CD4-positive, alpha-beta memory T cell (primary cell): Measurements from ENCODE around the gene SLC16A3. TPM values are rescaled to one million over a fixed set of nuclear protein-coding genes. Genes with fewer than 3 reads are reported as not detected.
A peak's percentile ranks its signal among the peaks of the same experiment; 100 is the strongest.

Experiments used
- CTCF ChIA-PET: fragments of 350-600 bp; sonication (Branson Sonifier 250); formaldehyde crosslinking; loops from one replicate; lab custom pipeline; 2021; ENCODE audit warnings: inconsistent platforms; ENCODE audit not compliant: partially characterized antibody; lab: Charles Lee
- POLR2A ChIA-PET: fragments of 350-600 bp; sonication (Branson Sonifier 250); formaldehyde crosslinking; loops from one replicate; lab custom pipeline; 2021; ENCODE audit not compliant: partially characterized antibody; lab: Charles Lee
- DNase-seq, 5 donors: peaks; one replicate each; pipeline versions ENCODE4 v3.0.0 to v3.0.0-alpha.2; 2020 to 2022; ENCODE audit warnings: mixed read lengths in 1 of 5
- H3K27ac ChIP-seq: one replicate; pipeline ENCODE4 v1.7.0; 2013; ENCODE audit warnings: low read depth, low read length
- H3K27me3 ChIP-seq: 2 replicates; pipeline ENCODE4 v1.7.0; 2013; ENCODE audit warnings: mild to moderate bottlenecking, low read length, moderate library complexity; ENCODE audit not compliant: insufficient read depth
- H3K36me3 ChIP-seq: 2 replicates; pipeline ENCODE4 v1.7.0; 2013; ENCODE audit warnings: mild to moderate bottlenecking, low read length, moderate library complexity; ENCODE audit not compliant: insufficient read depth
- H3K4me1 ChIP-seq: 2 replicates; pipeline ENCODE4 v1.7.0; 2013; ENCODE audit warnings: mild to moderate bottlenecking, low read length, moderate library complexity; ENCODE audit not compliant: insufficient read depth
- H3K4me3 ChIP-seq, 2 donors: one replicate each; pipeline ENCODE4 v1.7.0; 2013; ENCODE audit warnings: low read length in 2 of 2, mild to moderate bottlenecking in 1 of 2
- H3K9me3 ChIP-seq, 2 donors: one replicate each; pipeline ENCODE4 v1.7.0; 2013; ENCODE audit warnings: low read length in 2 of 2, control low read depth in 1 of 2; ENCODE audit not compliant: control insufficient read depth in 1 of 2
- H3K27ac Mint-ChIP-seq, 7 donors: one replicate each; pipeline ENCODE4 v1.8.0; 2020 to 2021; ENCODE audit warnings: mixed read lengths in 7 of 7, mild to moderate bottlenecking in 6 of 7, inconsistent platforms in 3 of 7, moderate library complexity in 3 of 7
- H3K27me3 Mint-ChIP-seq, 2 donors: one replicate each; pipeline ENCODE4 v1.8.0; 2020 to 2021; ENCODE audit warnings: mixed read lengths in 2 of 2
- H3K36me3 Mint-ChIP-seq, 2 donors: one replicate each; pipeline ENCODE4 v1.8.0; 2020 to 2021; ENCODE audit warnings: mixed read lengths in 2 of 2, inconsistent platforms in 1 of 2, mild to moderate bottlenecking in 1 of 2
- H3K4me1 Mint-ChIP-seq, 4 donors: one replicate each; pipeline ENCODE4 v1.8.0; 2020 to 2021; ENCODE audit warnings: mixed read lengths in 4 of 4, mild to moderate bottlenecking in 1 of 4
- H3K4me3 Mint-ChIP-seq, 8 donors: one replicate each; pipeline ENCODE4 v1.8.0; 2020 to 2021; ENCODE audit warnings: mixed read lengths in 8 of 8, mild to moderate bottlenecking in 7 of 8, moderate library complexity in 6 of 8, inconsistent platforms in 3 of 8
- H3K9me3 Mint-ChIP-seq, 8 donors: one replicate each; pipeline ENCODE4 v1.8.0; 2020 to 2021; ENCODE audit warnings: mixed read lengths in 8 of 8, mild to moderate bottlenecking in 5 of 8, inconsistent platforms in 3 of 8, moderate library complexity in 1 of 8
- intact Hi-C: fragments of 100-400 bp; cut with micrococcal nuclease; formaldehyde crosslinking; loops from one replicate; pipeline ENCODE4 v1.15.1; 2023
- polyA plus RNA-seq, 2 donors: library from polyadenylated mRNA; unstranded; fragments of 300-500 nt; fragmentation: Illumina TruSeq; gene quantifications; one replicate each; pipeline ENCODE4 v1.2.3, GENCODE V29; 2021
- total RNA-seq, 2 experiments: library from RNA; stranded (reverse); gene quantifications; one replicate each; pipeline ENCODE4 v1.2.3, GENCODE V29; 2021

SLC16A3 gene
- total and polyA plus RNA-seq, 4 experiments from 2014 or later: 1.4 to 31.4 (median 17.9) TPM

DNA sequence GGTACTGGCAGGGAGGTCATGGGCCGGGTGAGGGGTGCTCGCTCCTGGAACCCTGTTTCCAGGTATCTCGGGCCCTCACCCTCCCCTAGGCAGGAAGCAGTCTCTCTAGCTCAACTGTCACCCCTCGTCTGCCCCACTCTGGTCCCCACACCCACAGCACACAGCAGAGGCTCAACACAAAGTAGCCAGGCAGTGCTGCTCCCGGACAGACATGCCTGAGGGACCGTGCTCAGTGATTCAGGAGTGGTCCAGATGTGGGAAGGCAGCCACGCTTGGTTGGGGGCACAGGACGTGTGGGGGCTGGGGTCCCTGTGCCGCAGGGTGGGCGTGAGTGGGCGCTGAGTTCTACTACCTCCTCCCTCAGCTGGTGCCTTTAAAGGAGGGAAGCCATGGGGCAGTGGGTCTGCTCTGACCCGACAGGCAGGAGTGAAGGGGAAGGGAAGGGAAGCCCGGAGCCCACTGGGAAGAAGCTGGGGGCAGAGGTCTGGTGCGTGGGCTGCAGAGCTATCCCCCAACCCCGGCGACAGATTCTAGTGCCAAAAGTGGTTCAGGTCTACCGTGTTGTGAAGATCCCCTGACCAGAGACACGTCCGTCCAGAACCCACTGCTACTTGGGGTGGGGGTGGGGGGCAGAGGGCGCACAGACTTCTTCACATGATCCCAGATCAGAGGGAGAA, 11.8 kb downstream of the SLC16A3 start:
- intact Hi-C loops: no loop called here
- peaks cover 36% of the 10 kb centered on the region for H3K36me3 ChIP-seq

DNA sequence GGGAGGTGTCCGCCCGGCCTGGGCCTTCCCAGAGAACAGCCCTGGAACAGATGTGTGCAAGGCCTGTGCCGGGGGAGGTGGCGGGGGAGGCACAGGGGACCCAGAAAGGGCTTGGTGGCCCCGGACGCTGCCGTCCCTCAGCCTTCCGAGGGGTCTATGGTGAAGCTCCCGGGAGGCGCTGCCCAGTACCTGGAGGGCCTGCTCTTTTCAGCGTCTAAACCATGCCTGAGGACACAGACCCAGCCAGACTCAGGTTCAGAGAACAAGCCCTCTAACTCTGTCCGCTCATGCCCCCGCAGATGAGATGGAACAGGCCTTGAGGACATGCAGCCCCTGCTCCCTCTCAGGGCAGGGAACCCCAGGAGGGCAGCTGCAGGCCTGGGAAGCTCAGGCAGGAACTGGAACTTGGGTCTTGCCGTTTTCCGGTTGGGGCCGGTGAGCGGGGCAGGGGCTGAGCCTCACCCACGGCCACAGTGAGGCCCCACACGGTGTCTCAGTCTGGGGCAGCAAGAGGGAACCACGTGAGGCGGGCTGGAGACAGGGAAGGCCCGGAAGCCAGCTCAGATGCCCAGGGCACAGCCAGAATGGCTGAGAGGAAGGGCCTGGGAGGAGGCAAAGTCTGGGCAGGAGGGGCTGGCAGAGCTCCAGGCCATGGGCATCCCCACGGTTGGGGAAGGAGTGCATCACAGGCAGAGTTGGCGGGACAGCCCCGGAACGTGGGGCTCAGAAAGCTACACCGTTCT, 12.5 kb downstream of the SLC16A3 start:
- Mint-ChIP-seq H3K36me3 (peaks cover 22 to 47% of the 10 kb centered on the region in 2 donors), H3K9me3 (peaks cover 0 to 6% (median 0%) of the 10 kb centered on the region in 8 donors), H3K4me3 (peak overlapping the region in 2 of 8 donors; percentile 8 to 25), H3K4me1 (peaks cover 22 to 83% (median 51%) of the 10 kb centered on the region in 4 donors), H3K27me3 (no peaks in the 10 kb centered on the region), H3K27ac (peak overlapping the region; percentile 43 to 94 (median 78))
- H3K36me3 ChIP-seq: peaks cover 43% of the 10 kb centered on the region
- H3K27me3 ChIP-seq: no peaks in the 10 kb centered on the region
- H3K4me3 ChIP-seq: no peak overlapping the region
- CTCF ChIA-PET: interaction anchor here (0.9 to 3.0 kb wide), 4 partner anchors 9 to 80 kb away, joined by 3 to 11 read pairs (median 6); partner anchors contain the start of gene CD7
- no peak overlapping the region for H3K27ac ChIP-seq
- POLR2A ChIA-PET: interaction anchor here (0.7 to 6.3 kb wide), 12 partner anchors 11 to 211 kb away, joined by 3 to 56 read pairs (median 4); partner anchors contain the start of genes CD7 and SLC16A3
- intact Hi-C loops: no loop called here
- peaks cover 55% of the 10 kb centered on the region for H3K4me1 ChIP-seq
- DNase-seq: peak in 3 of 5 donors; percentile 17 to 63 (median 35)
- H3K9me3 ChIP-seq: no peaks in the 10 kb centered on the region

More for the DNA sequence above, 11.8 kb downstream of the SLC16A3 start:
- H3K4me3 Mint-ChIP-seq: peak overlapping the region in 2 of 8 donors; percentile 39 to 48
- peaks cover 0 to 6% (median 0%) of the 10 kb centered on the region in 8 donors for H3K9me3 Mint-ChIP-seq
- H3K4me1 ChIP-seq: peaks cover 62% of the 10 kb centered on the region
- H3K27me3 ChIP-seq: no peaks in the 10 kb centered on the region
- no peaks in the 10 kb centered on the region for H3K9me3 ChIP-seq
- no peak overlapping the region for H3K4me3 ChIP-seq
- peaks cover 19 to 44% of the 10 kb centered on the region in 2 donors for H3K36me3 Mint-ChIP-seq
- H3K4me1 Mint-ChIP-seq: peaks cover 22 to 75% (median 57%) of the 10 kb centered on the region in 4 donors
- DNase-seq: no peak
- no peak overlapping the region for H3K27ac ChIP-seq
- POLR2A ChIA-PET: interaction anchor here (0.7 to 6.5 kb wide), 8 partner anchors 11 to 94 kb away, joined by 3 to 56 read pairs (median 14); partner anchors contain the start of genes CSNK1D and SLC16A3
- peak overlapping the region; percentile 43 to 87 (median 64) for H3K27ac Mint-ChIP-seq
- CTCF ChIA-PET: interaction anchor here (1.0 to 3.0 kb wide), 3 partner anchors 34 to 80 kb away, joined by 6 to 11 read pairs (median 10); no protein-coding TSS in a partner anchor
- no peaks in the 10 kb centered on the region for H3K27me3 Mint-ChIP-seq

DNA sequence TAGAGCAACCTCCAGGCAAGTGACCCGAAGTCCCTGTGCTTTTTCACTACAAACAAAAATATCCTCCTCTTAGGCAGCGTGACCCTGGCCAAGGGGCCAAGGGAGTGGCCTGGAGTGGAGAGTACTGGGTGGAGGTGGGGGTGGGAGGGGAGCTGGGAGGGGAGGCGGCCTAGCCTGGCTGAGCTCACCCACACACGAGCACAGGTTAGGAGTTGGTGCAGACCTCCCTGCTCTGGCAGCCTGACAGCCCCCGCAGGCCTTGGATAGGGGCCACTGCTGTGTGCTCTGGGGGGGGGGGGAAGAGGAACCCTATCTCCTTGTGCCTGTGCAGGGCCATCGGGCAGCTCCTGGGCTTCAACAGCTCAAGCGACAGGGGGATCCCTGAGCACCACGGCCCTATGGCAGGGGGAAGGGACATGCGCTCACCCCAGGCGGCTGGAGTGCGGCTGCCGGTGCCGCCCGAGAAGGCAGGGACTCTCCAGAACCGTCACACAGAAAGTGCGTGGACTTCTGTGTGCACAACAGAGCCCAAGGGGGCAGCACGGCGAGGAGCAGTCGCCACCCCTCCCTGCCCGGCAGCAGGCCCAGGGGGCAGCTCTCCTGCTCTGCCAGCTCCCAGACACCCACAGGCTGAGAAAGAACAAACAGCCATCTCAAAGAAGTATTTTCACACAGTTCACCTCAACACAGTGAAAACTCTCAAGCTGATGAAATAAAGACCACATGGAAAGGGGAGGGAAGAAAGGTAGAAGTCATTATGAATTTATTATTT, 13.3 kb downstream of the SLC16A3 start:
- intact Hi-C loops: no loop called here
- Histone ChIP-seq H3K4me1 (peaks cover 49% of the 10 kb centered on the region), H3K27me3 (no peaks in the 10 kb centered on the region), H3K9me3 (no peaks in the 10 kb centered on the region), H3K36me3 (peaks cover 50% of the 10 kb centered on the region), H3K4me3 (no peak overlapping the region), H3K27ac (no peak overlapping the region)
- DNase-seq: no peak
- POLR2A ChIA-PET: interaction anchor here (1.0 to 6.3 kb wide), 12 partner anchors 12 to 212 kb away, joined by 3 to 56 read pairs (median 4); partner anchors contain the start of genes CD7 and SLC16A3
- Mint-ChIP-seq H3K36me3 (peaks cover 26 to 55% of the 10 kb centered on the region in 2 donors), H3K4me3 (peak overlapping the region in 1 of 8 donors; percentile 25), H3K27me3 (no peaks in the 10 kb centered on the region), H3K27ac (peak overlapping the region in 6 of 7 donors; percentile 37 to 88 (median 80)), H3K4me1 (peaks cover 22 to 90% (median 50%) of the 10 kb centered on the region in 4 donors), H3K9me3 (peaks cover 0 to 6% (median 0%) of the 10 kb centered on the region in 8 donors)
- CTCF ChIA-PET: interaction anchor here (0.9 to 3.0 kb wide), 4 partner anchors 9 to 79 kb away, joined by 3 to 11 read pairs (median 6); partner anchors contain the start of gene CD7

DNA sequence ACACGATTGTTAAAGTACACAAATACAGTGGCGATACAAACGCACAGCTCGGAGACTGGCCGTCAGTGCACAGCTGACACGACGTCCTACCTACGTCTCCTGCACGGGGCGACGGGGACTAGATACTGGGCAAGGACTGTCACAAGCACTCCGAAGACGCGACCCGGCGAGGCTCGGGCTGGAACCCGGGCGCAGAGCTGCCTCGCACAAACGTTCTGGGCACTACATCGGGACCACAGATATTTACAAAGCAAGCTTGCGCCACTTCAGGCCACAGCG, 13.8 kb downstream of the SLC16A3 start:
- Histone ChIP-seq H3K27ac (no peak overlapping the region), H3K27me3 (no peaks in the 10 kb centered on the region), H3K4me3 (no peak overlapping the region), H3K4me1 (peaks cover 54% of the 10 kb centered on the region), H3K9me3 (no peaks in the 10 kb centered on the region), H3K36me3 (peaks cover 55% of the 10 kb centered on the region)
- H3K27ac Mint-ChIP-seq: peak overlapping the region in 4 of 7 donors; percentile 57 to 88 (median 62)
- H3K9me3 Mint-ChIP-seq: peaks cover 0 to 4% (median 0%) of the 10 kb centered on the region in 8 donors
- ChIA-PET CTCF (interaction anchor here (0.7 to 3.0 kb wide), 4 partner anchors 8 to 78 kb away, joined by 3 to 11 read pairs (median 6); no protein-coding TSS in a partner anchor), POLR2A (interaction anchor here (1.0 to 6.3 kb wide), 12 partner anchors 13 to 212 kb away, joined by 3 to 56 read pairs (median 4); partner anchors contain the start of genes CD7 and SLC16A3)
- intact Hi-C loops: no loop called here
- DNase-seq: no peak
- H3K4me3 Mint-ChIP-seq: no peak overlapping the region
- peaks cover 22 to 92% (median 47%) of the 10 kb centered on the region in 4 donors for H3K4me1 Mint-ChIP-seq
- H3K27me3 Mint-ChIP-seq: no peaks in the 10 kb centered on the region
- H3K36me3 Mint-ChIP-seq: peaks cover 29 to 60% of the 10 kb centered on the region in 2 donors

DNA sequence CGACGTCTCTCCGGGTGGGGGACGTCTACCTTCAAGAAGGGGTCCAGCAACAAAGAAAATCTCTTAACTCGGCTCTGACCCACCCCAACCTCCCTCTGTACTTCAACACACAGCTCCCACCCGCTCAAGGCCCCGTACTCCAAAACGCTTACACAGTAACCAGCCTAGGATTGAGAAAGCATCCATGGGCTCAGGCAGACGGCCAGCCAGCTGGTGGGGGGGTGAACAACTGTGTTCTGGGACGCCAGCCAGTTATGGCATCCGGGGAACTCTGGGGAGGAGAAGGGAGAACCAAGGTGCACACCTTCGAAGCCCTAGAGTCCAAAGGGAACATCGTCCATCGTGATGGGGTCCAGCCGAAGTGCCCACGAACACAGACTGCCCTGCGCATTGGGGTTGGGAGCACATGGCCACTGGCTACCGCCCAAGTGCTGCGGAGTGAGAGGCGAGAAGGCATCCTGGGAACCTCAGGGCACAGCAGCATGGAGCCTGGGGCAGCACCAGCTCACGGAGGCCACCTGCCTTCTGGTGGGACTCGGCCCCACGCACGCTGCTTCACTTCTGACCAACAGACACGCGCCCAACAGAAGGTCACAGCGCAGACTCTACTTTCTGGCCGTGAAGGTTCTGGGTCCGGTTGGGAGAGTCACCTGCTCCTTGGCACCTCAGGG, 14.3 kb downstream of the SLC16A3 start:
- CTCF ChIA-PET: interaction anchor here (0.7 to 3.0 kb wide), 2 partner anchors 37 to 78 kb away, joined by 3 to 11 read pairs; no protein-coding TSS in a partner anchor
- Histone ChIP-seq H3K27me3 (no peaks in the 10 kb centered on the region), H3K36me3 (peaks cover 60% of the 10 kb centered on the region), H3K4me3 (no peak overlapping the region), H3K4me1 (peaks cover 52% of the 10 kb centered on the region), H3K9me3 (no peaks in the 10 kb centered on the region), H3K27ac (no peak overlapping the region)
- peaks cover 0 to 4% (median 0%) of the 10 kb centered on the region in 8 donors for H3K9me3 Mint-ChIP-seq
- DNase-seq: no peak
- intact Hi-C loops: no loop called here
- peaks cover 24 to 93% (median 48%) of the 10 kb centered on the region in 4 donors for H3K4me1 Mint-ChIP-seq
- H3K27ac Mint-ChIP-seq: peak overlapping the region in 4 of 7 donors; percentile 53 to 88 (median 58)
- peaks cover 34 to 65% of the 10 kb centered on the region in 2 donors for H3K36me3 Mint-ChIP-seq
- H3K4me3 Mint-ChIP-seq: no peak overlapping the region
- POLR2A ChIA-PET: interaction anchor here (1.0 to 6.3 kb wide), 7 partner anchors 13 to 213 kb away, joined by 3 to 56 read pairs (median 3); partner anchors contain the start of genes CD7 and SLC16A3
- no peaks in the 10 kb centered on the region for H3K27me3 Mint-ChIP-seq
